GM08714 (cell line): ENCODE measurements around the gene VCY.
"Not testable (repeated sequence)": the region's sequence is repeated elsewhere in the genome, so short reads cannot be mapped to it uniquely, and the experiment has no call there.

Experiments
- H3K4me3 ChIP-seq: fragments of 200-500 bp; sonication (Bioruptor generic); 2 replicates; pipeline ENCODE4 v1.5.1; 2014; ENCODE audit warnings: mild to moderate bottlenecking, low read length, inconsistent platforms

VCY gene

DNA sequence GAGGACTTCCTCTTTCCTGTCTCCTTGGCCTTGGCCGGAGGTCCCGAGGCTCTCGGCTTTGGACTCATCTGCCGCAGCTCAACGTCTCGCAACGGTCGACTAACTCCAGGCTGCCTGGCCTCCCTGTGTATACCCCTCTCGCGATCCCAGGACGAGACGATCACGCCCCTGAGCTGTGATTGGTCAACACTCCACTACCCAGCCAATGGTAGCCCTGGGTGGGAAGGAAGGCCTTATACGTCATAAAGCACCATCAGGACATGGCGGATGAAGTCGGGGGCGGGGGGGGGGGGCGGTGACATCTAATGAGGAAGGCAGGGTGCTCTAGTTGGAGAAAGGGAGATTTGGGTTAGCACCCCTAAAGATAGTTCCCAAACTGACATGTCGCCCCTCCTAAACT, at the start of gene VCY:
VCY (minus strand) TSS at position 101 of the 400 bp plus-strand sequence; CDS start at position 68, 33 bp downstream.
- not testable (repeated sequence) for H3K4me3 ChIP-seq

- not testable (repeated sequence) for H3K4me3 ChIP-seq
These were observed 44.1 kb upstream of the VCY start for GRCh38 chrY:14030395-14030794.

DNA sequence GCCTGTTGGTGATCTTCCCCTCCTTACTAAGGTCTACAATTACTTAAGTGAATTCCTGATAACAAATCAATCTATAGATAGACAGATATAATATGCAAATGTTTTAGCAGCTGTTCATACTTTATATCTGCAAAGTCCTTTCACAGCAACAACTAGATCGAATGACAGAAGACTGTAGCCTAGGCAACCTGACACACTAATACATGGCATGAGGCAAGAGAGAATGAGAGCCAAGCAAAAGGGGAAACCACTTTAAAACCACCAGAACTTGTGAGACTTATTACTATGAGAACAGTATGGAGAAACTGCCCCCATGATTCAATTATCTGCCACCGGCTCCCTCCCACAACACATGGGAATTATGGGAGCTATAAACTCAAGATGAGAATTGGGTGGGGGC, 25.6 kb upstream of the VCY start:
- H3K4me3 ChIP-seq = not testable (repeated sequence)

GRCh38 chrY:13942406-13942805, 43.9 kb downstream of the VCY start:
- not testable (repeated sequence) for H3K4me3 ChIP-seq
